H9 (cell line): ENCODE data around the gene ADIRF. TPM values are rescaled to one million over a fixed set of nuclear protein-coding genes. Genes with fewer than 3 reads are reported as not detected.
A peak's percentile ranks its signal among the peaks of the same experiment; 100 is the strongest.

ENCODE experiments used
- DNase-seq: peaks from one replicate; pipeline ENCODE4 v3.0.0-alpha.2; 2017
- H2AFZ ChIP-seq: one replicate; pipeline ENCODE4 v1.6.1; 2013; ENCODE audit warnings: mild to moderate bottlenecking, low read length, control low read depth, moderate library complexity
- H2AK5ac ChIP-seq: 2 replicates; pipeline ENCODE4 v1.6.1; 2013; ENCODE audit warnings: low read length, control low read depth, mixed read lengths; ENCODE audit not compliant: insufficient read length
- H2BK120ac ChIP-seq: one replicate; pipeline ENCODE4 v1.6.1; 2013; ENCODE audit warnings: low read depth, mild to moderate bottlenecking, low read length, control low read depth, inconsistent platforms; ENCODE audit not compliant: poor library complexity, severe bottlenecking
- H2BK12ac ChIP-seq: 2 replicates; pipeline ENCODE4 v1.6.1; 2013; ENCODE audit warnings: low read length, control low read depth, mixed read lengths, low read depth; ENCODE audit not compliant: insufficient read length
- H2BK15ac ChIP-seq: 2 replicates; pipeline ENCODE4 v1.6.1; 2013; ENCODE audit warnings: low read depth, low read length, control low read depth
- H2BK20ac ChIP-seq: one replicate; pipeline ENCODE4 v1.6.1; 2013; ENCODE audit warnings: low read depth, mild to moderate bottlenecking, low read length, control low read depth, inconsistent platforms; ENCODE audit not compliant: poor library complexity, severe bottlenecking
- H2BK5ac ChIP-seq: 2 replicates; pipeline ENCODE4 v1.6.1; 2013; ENCODE audit warnings: low read length, control low read depth, mixed read lengths; ENCODE audit not compliant: insufficient read length
- H3K14ac ChIP-seq: 2 replicates; pipeline ENCODE4 v1.6.1; 2013; ENCODE audit warnings: low read length, control low read depth; ENCODE audit not compliant: insufficient read depth
- H3K18ac ChIP-seq: 2 replicates; pipeline ENCODE4 v1.6.1; 2013; ENCODE audit warnings: low read depth, mild to moderate bottlenecking, mixed read lengths, low read length, control low read depth; ENCODE audit not compliant: insufficient read length
- H3K23ac ChIP-seq: 2 replicates; pipeline ENCODE4 v1.6.1; 2013; ENCODE audit warnings: low read length, control low read depth, mixed read lengths, low read depth; ENCODE audit not compliant: insufficient read length
- H3K23me2 ChIP-seq: 2 replicates; pipeline ENCODE4 v1.6.1; 2013; ENCODE audit warnings: low read depth, mild to moderate bottlenecking, mixed read lengths, low read length, control low read depth; ENCODE audit not compliant: insufficient read length, poor library complexity, severe bottlenecking
- H3K27ac ChIP-seq: 2 replicates; pipeline ENCODE4 v1.5.1; 2013; ENCODE audit warnings: low read length, control low read depth, mixed read lengths, low read depth; ENCODE audit not compliant: insufficient read length
- H3K27me3 ChIP-seq: 2 replicates; pipeline ENCODE4 v1.6.1; 2013; ENCODE audit warnings: low read length, control low read depth, inconsistent platforms; ENCODE audit not compliant: insufficient read depth
- H3K4ac ChIP-seq: 2 replicates; pipeline ENCODE4 v1.6.1; 2013; ENCODE audit warnings: low read depth, mild to moderate bottlenecking, control low read depth, inconsistent platforms, low read length, moderate library complexity
- H3K4me1 ChIP-seq: 2 replicates; pipeline ENCODE4 v1.6.1; 2013; ENCODE audit warnings: low read length, control low read depth, inconsistent platforms; ENCODE audit not compliant: insufficient read depth
- H3K4me2 ChIP-seq: 2 replicates; pipeline ENCODE4 v1.6.1; 2013; ENCODE audit warnings: low read length, control low read depth, mixed read lengths; ENCODE audit not compliant: insufficient read length, insufficient read depth
- H3K56ac ChIP-seq: 2 replicates; pipeline ENCODE4 v1.6.1; 2013; ENCODE audit warnings: low read depth, mild to moderate bottlenecking, mixed read lengths, low read length, control low read depth; ENCODE audit not compliant: insufficient read length
- H3K79me1 ChIP-seq: 2 replicates; pipeline ENCODE4 v1.6.1; 2013; ENCODE audit warnings: low read depth, mild to moderate bottlenecking, moderate library complexity, low read length, control low read depth, inconsistent platforms; ENCODE audit not compliant: insufficient read depth, poor library complexity, severe bottlenecking
- H3K79me2 ChIP-seq: 2 replicates; pipeline ENCODE4 v1.6.1; 2013; ENCODE audit warnings: low read length, control low read depth, inconsistent platforms; ENCODE audit not compliant: insufficient read depth
- H3K9ac ChIP-seq: 2 replicates; pipeline ENCODE4 v1.6.1; 2013; ENCODE audit warnings: low read length, control low read depth, mixed read lengths; ENCODE audit not compliant: insufficient read length; ENCODE audit errors: extremely low read depth
- H3K9me3 ChIP-seq: one replicate; pipeline ENCODE4 v1.6.1; 2013; ENCODE audit warnings: low read depth, low read length, inconsistent platforms; ENCODE audit not compliant: control insufficient read depth
- H3T11ph ChIP-seq: one replicate; pipeline ENCODE4 v1.6.1; 2013; ENCODE audit warnings: mild to moderate bottlenecking, low read length, control low read depth, inconsistent platforms
- H4K20me1 ChIP-seq: one replicate; pipeline ENCODE4 v1.6.1; 2013; ENCODE audit not compliant: control insufficient read depth, insufficient read length, insufficient read depth
- H4K5ac ChIP-seq: 2 replicates; pipeline ENCODE4 v1.6.1; 2013; ENCODE audit warnings: low read depth, mild to moderate bottlenecking, mixed read lengths, low read length, control low read depth; ENCODE audit not compliant: insufficient read length
- H4K8ac ChIP-seq: replicated peaks from 2 replicates; pipeline ENCODE4 v1.6.1; 2013; ENCODE audit warnings: low read length, control low read depth, mixed read lengths, low read depth; ENCODE audit not compliant: insufficient read length
- H4K91ac ChIP-seq: 2 replicates; pipeline ENCODE4 v1.6.1; 2013; ENCODE audit warnings: low read depth, mild to moderate bottlenecking, moderate library complexity, mixed read lengths, low read length, control low read depth; ENCODE audit not compliant: insufficient read length
- H3K27ac Mint-ChIP-seq, 3 experiments: 2 replicates in 2 of 3; 3 replicates in 1 of 3; pipeline ENCODE4 v1.8.0; 2020 to 2021; ENCODE audit warnings: mixed read lengths in 3 of 3, mild to moderate bottlenecking in 1 of 3, moderate library complexity in 1 of 3
- H3K27me3 Mint-ChIP-seq: 2 replicates; pipeline ENCODE4 v1.8.0; 2021; ENCODE audit warnings: low read depth, mild to moderate bottlenecking, moderate library complexity, mixed read lengths
- H3K36me3 Mint-ChIP-seq, 3 experiments: 2 replicates in 2 of 3; 3 replicates in 1 of 3; pipeline ENCODE4 v1.8.0; 2020 to 2021; ENCODE audit warnings: low read depth in 3 of 3, mixed read lengths in 3 of 3; ENCODE audit not compliant: insufficient read depth in 1 of 3
- H3K4me1 Mint-ChIP-seq, 2 experiments: 2 replicates each; pipeline ENCODE4 v1.8.0; 2020; ENCODE audit warnings: mixed read lengths in 2 of 2
- H3K4me3 Mint-ChIP-seq, 2 experiments: 2 replicates in 1 of 2; 3 replicates in 1 of 2; pipeline ENCODE4 v1.8.0; 2020 to 2021; ENCODE audit warnings: mild to moderate bottlenecking in 2 of 2, mixed read lengths in 2 of 2, moderate library complexity in 1 of 2
- H3K9me3 Mint-ChIP-seq, 2 experiments: 2 replicates in 1 of 2; 3 replicates in 1 of 2; pipeline ENCODE4 v1.8.0; 2020; ENCODE audit warnings: mild to moderate bottlenecking in 2 of 2, mixed read lengths in 2 of 2, moderate library complexity in 1 of 2
- CTCF ChIP-seq: fragments of 200-600 bp; sonication (generic); conservative IDR thresholded peaks from 3 replicates; pipeline ENCODE4 v1.8.0; 2021; ENCODE audit warnings: antibody characterized with exemption, mild to moderate bottlenecking
- WGBS: extraction: QIAGEN DNeasy Blood & Tissue Kit; methylation state at CpG from one replicate; pipeline ENCODE4 v1.1.7; 2013; ENCODE audit warnings: missing lambda C conversion rate, low lambda C conversion rate, mixed read lengths; ENCODE audit not compliant: insufficient read length; ENCODE audit errors: extremely low coverage; 5-methylcytosine and 5-hydroxymethylcytosine counted together
- total RNA-seq: library from RNA; stranded (reverse); gene quantifications from 2 replicates; pipeline ENCODE4 v1.2.1, GENCODE V29; 2021

The ADIRF gene
- total RNA-seq, 1 experiment from 2014 or later, result not detected

DNA sequence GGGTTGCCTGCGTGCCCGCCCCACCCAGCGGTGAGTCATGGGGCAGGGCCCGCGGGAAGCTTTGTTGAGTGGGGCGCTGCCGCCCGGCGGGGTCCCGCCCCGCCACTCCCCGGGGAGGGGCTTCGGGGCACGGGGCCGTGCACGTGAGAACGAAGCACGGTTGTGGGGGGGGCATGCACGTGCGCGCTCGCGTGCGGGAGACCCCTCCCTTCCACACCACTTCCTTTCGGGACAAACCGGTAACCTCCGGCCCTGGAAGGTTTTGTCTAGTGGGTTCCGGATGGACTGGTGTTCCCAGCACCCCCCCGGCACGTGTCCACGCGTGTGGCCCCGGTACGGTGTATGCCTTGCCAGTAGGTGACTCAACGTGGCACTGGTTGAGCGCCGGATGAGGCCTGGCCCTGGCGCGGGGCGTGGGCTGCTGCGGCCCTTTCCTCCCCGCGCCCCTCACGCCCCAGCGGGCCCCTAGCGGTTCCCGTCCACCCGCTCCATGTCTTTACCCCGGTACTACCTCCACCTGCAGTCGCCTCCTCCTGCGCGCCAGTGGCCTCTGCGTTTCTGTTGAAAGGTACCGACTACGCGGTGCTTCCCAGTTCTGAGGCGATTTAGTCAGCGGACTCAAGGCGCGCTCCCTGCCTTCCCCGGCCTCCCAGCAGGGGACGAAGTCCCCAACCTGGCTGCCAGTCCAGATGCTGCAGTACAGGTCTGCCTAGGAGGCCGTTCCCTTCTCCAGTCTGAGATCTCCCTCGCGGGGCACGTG, 3.1 kb downstream of the ADIRF start:
- peak overlapping the region; percentile 25 for H4K5ac ChIP-seq
- peak overlapping the region; percentile 44 for H3K4me2 ChIP-seq
- H3K23ac ChIP-seq, result no peak overlapping the region
- no peak; the same call in 2 of the 3 replicates for TF ChIP-seq CTCF
- Mint-ChIP-seq H3K27me3 (peaks cover 31% of the 10 kb centered on the region), H3K36me3 (peaks cover 0 to 3% (median 0%) of the 10 kb centered on the region in 3 experiments; a peak in 1 of 7 replicates), H3K27ac (peak overlapping the region in 2 of 3 experiments; percentile 75 to 84; a peak in 2 of 7 replicates), H3K4me1 (peaks cover 24 to 40% of the 10 kb centered on the region in 2 experiments), H3K9me3 (peaks cover 0 to 4% of the 10 kb centered on the region in 2 experiments; a peak in 1 of 5 replicates), H3K4me3 (peak overlapping the region; percentile 80 to 81)
- no peak overlapping the region for H4K8ac ChIP-seq
- H3K56ac ChIP-seq, result no peak overlapping the region
- H3K4ac ChIP-seq, result no peak overlapping the region
- H3T11ph ChIP-seq, result no peak overlapping the region
- H3K14ac ChIP-seq, result peak overlapping the region; percentile 88
- no peaks in the 10 kb centered on the region for H3K79me1 ChIP-seq
- peak; percentile 71 for DNase-seq
- H3K27ac ChIP-seq, result no peak overlapping the region
- H3K18ac ChIP-seq, result peak overlapping the region; percentile 72
- H2AK5ac ChIP-seq, result no peak overlapping the region
- H3K27me3 ChIP-seq, result peaks cover 10% of the 10 kb centered on the region; the same call in 1 of the 2 replicates
- H3K23me2 ChIP-seq, result peaks cover 15% of the 10 kb centered on the region
- H2BK5ac ChIP-seq, result no peak overlapping the region
- no CpG with 5 or more reads among the region's 66 CpGs for WGBS
- H3K79me2 ChIP-seq, result no peaks in the 10 kb centered on the region
- H3K9me3 ChIP-seq, result no peaks in the 10 kb centered on the region
- no peak overlapping the region for H2AFZ ChIP-seq
- peaks cover under 1% of the 10 kb centered on the region; the same call in 1 of the 2 replicates for H3K4me1 ChIP-seq
- no peak overlapping the region for H2BK20ac ChIP-seq
- no peak overlapping the region for H4K91ac ChIP-seq
- no peak overlapping the region for H2BK15ac ChIP-seq
- H4K20me1 ChIP-seq, result no peaks in the 10 kb centered on the region
- H2BK120ac ChIP-seq, result no peak overlapping the region
- H2BK12ac ChIP-seq, result no peak overlapping the region
- peak overlapping the region; percentile 18 for H3K9ac ChIP-seq
